ENCODE measurements around the gene CCL22.

DNA sequence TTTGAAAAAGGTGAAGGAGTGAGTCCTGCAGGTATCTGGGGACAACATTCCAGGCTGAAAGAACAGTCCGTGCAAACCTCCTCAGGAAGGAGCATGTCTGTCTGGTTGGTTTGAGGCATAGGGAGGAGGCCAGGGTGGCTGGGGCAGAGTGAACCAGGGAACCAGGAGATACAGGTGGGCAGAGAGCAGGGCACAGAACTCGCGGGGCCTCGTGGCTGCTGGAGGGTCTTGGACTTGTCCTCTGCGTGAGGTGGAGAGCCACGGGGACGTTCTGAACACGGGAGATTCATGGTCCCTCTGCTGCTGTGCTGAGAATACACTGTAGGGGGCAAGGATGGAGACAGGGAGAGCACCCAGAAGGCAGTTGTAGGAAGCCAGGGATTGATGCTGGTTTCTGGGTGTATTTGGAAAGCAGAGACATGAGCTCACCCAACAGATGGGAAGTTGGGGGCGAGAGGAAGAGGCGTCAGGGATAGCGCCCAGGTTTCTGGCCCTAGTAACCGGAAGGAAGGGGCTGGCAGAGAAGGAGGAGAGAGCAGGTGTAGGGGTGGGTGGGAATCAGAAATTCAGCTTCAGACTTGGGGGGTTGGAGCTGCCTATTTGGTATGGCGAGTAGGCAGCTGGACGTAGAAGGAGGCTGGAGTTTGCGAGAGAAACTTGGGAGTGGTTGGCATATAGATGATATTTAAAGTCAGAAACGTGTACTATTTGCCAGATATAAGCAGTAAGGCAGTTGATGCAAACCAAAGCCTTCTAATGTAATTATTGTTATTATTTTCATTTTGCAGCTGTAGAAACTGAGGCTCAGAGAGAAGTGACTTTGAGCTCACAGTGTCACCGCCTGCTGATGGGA is 45.6 kb downstream of the CCL22 start, which contains the start of gene CCL17:
- TF ChIP-seq, protein P1, sequence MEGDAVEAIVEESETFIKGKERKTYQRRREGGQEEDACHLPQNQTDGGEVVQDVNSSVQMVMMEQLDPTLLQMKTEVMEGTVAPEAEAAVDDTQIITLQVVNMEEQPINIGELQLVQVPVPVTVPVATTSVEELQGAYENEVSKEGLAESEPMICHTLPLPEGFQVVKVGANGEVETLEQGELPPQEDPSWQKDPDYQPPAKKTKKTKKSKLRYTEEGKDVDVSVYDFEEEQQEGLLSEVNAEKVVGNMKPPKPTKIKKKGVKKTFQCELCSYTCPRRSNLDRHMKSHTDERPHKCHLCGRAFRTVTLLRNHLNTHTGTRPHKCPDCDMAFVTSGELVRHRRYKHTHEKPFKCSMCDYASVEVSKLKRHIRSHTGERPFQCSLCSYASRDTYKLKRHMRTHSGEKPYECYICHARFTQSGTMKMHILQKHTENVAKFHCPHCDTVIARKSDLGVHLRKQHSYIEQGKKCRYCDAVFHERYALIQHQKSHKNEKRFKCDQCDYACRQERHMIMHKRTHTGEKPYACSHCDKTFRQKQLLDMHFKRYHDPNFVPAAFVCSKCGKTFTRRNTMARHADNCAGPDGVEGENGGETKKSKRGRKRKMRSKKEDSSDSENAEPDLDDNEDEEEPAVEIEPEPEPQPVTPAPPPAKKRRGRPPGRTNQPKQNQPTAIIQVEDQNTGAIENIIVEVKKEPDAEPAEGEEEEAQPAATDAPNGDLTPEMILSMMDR (IDR thresholded peaks at IDR 0.05; ENCODE audit: borderline replicate concordance, extremely low read depth, low read length, poor library complexity, severe bottlenecking) = no peak
- no peak for TF ChIP-seq EZH2 (IDR thresholded peaks at IDR 0.05; ENCODE audit: borderline replicate concordance, low read depth, low read length, severe bottlenecking)
